SIG-M5 treated with dmso at 0.1 percent for 504 hours (cell line): ENCODE data around the gene NGRN.
"Not testable (repeated sequence)": the region's sequence is repeated elsewhere in the genome, so short reads cannot be mapped to it uniquely, and the experiment has no call there.

Source experiments
- DNase-seq: peaks from one replicate; lab custom pipeline; 2025; ENCODE audit not compliant: unreplicated experiment; lab: John Stamatoyannopoulos, UW

NGRN gene

DNA sequence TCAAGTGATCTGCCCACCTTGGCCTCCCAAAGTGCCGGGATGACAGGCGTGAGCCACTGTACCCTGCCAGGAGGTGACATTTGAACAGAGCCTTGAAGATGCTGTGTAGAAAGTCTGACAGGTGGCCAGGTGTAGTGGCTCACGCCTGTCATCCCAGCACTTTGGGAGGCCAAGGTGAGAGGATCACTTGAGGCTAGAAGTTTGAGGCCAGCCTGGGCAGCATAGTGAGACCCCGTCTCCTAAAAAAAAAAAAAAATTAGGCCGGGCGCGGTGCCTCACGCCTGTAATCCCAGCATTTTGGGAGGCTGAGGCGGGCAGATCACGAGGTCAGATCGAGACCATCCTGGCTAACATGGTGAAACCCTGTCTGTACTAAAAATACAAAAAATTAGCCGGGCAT, 13.0 kb downstream of the NGRN start:
- not testable (repeated sequence) for DNase-seq

DNA sequence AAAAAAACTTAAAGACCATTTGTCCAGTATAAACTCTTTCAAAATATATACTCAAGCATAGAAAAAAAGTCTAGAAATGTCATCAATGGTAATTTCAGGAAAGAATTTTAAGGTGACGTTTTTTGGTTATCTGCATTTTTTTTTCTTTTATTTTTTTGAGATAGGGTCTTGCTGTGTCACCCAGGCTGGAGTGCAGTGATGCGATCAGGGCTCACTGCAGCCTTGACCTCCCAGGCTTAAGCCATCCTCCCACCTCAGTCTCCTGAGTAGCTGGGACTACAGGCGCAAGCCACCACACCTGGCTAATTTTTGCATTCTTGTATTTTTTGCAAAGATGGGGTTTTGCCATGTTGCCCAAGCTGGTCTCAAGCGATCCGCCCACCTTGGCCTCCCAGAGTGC, 15.3 kb downstream of the NGRN start:
- DNase-seq: not testable (repeated sequence)

DNA sequence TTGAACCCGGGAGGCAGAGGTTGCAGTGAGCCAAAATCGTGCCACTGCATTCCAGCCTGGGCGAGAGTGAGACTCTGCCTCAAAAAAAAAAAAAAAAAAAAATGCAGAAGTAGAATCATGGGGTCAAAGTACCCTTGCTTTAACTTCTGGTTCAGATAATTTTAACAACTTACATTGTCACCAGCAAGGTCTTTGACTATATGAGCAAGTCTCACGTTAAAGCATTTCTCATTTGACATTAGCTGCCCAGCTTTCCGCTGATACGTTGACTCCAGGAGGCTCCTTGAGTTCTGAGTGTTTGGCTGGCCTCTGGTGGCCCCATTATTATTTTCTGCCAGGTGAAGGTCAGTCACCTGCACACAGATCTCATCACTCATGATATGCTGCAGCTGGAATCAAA, 16.2 kb downstream of the NGRN start:
- DNase-seq: not testable (repeated sequence)

DNA sequence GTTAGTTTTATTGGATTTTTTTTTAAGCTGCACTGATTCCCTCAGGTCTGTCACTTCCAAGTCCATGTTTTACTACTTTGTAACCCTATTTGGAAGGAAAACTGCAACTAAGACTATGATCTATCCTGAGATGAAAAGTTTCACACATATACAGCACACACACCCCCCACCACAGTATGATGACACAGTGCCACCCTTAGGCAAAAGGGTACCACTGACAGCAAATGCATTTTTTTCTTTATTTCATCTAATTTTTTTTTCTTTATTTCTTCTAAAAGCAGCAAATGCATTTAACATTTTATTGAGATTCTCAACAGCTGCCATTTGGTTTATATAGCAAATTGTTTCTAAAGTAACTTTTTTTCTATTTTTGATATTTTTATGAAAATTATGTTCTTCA, 21.2 kb downstream of the NGRN start:
- peak; percentile 25 for DNase-seq

DNA sequence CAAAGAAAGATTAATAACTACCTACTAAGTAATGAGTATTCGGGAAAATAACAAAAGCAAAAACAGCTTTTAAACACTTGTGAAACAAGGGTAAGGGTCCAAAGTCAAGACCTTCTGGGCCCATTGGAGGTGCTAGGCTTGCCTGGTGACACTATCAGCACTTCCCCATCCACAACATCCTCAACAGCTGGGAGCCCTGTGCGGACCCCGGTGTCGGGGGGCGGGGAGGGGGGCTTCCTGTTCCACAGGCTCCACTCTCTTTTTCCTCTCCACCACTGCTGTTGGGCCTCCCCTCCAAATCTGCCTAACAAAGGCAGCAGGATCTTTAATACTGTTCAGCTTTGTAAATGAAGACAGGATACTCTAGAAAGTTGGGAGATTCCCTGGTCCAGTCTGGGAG, 21.6 kb downstream of the NGRN start:
- DNase-seq: no peak

DNA sequence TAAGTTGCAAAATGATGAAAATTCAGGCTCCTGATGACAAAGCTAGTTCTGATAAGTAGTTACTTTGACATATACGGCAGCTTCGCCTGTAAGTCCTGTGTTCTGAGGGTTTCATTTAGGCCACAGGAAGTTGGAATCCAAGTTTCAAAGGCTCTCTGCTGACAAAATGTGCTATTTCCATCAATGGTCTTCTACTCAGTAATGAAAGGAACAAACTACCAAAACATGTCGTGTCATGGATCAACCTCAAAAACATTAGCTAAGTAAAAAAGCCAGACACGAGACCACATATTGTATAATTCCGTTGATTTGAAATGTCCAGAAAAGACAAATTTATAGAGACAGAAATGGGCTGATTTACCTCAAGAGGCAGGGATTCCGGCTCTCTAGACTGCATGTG, 22.5 kb downstream of the NGRN start:
- no peak for DNase-seq

DNA sequence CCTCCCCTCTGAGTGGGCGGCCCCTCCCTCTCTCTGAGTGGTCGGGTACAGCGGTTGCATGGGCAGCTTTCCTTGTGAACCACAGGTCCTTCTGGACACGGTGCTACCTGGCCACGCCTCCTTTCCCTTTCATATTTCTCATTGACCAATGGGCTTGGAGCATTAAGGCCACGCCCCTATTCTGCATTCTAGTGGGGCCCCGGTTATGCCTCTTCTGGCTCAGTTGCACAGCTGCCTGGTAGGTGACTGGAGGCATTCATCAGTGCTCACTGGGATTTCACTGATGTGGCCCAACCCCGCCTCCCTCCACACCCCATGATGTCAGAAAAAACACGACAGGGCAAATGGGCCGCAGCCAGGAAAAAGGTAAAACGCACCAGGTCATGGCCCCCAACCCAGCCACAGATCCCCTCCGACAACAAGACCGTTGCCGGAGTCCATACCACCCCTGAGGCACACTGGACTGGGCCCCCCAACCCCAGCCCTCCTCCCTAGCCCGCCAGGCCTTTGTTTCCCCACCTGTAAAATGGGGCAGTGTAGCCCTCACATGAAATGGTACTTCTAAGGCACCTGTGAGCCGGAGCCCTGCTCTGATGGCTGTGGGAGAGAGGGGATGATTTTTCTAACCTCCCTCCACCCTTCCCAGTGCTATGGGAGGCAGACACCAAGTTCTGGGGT, 26.3 kb downstream of the NGRN start:
- DNase-seq: peak; percentile 9

DNA sequence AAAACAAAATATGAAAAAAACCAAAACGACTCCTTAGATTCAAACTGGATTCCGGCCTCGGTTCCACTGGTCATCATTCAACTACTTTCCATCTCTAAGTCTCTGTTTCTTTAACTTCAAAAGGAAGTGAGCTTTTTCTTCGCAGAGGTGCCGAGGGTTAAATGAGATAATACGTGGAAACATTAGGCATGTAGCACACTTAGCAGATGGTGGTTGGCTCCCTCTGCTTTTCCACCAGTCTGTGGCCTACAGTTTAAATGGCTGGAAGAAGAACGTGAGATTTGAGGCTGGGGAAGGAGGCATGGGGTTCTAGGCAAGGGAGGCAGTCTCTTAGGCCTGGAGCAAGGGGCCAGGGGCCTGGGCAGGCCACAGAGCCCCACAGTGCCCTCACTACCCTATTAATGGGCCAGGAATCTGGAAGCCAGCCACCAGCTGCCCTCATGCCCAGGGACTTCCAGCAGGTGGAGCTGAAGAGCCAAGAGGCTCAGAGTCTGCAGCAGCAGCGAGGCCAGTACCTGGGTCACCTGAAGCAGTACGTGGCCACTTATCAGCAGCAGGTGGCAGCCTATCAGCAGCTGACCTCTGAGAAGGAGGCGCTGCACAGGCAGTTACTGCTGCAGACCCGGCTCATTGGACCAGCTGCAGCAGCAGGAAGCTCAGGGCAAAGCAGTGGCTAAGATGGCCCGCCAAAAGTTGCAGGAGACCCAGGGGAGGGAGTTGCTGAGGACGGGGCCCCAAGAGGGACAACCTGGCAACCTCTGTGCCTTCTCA, 27.8 kb downstream of the NGRN start:
- peak; percentile 46 for DNase-seq

DNA sequence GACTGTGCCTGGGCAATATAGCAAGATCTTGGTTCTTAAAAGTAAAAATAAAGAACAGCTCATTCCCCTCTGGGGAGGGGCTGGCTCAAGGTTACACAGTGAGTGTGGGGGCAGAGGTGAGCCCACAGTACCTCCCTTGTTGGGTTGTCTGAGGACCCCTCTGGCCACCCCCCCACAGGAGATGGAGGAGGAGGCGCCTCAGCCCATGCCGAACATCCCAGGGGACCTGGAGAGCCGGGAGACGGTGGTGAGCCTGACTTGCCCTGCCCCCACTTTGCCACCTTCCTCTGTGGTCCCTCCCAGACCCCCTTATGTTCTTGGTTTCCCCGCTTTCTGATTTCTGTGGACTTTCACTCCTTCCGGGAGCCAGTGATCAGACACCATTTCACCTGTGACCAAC, 28.7 kb downstream of the NGRN start:
- DNase-seq: no peak

DNA sequence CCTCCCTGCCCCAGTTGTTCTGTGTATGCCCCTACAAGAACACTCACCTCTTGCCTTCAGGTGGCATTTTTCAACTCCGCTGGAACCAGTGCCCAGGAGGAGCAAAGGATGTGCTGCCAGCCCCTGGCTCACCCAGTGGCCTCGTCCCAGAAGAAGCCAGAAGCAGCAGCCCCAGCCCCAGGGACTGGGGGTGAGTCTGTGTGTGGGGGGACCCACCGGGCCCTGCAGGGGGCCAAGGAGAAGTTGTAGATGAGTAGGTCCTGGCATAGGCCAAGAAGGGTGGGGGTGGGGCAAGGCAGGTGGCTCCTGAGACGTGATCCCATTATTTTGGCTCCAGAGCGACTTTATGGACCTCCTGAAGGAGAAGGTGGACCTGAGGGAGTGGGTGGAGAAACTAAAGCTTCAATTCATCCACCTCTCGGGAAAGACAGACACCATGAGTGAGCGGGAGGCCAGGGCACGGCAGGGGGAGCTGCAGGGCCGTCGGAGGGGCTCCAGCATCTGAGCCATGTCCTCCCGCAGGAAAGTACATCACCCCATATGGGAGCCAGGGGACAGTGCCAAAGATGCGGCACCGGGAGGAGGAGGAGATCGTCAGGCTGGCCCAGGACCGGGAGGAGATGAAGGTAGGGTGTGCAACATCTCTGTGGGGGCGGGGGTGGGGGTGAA, 29.3 kb downstream of the NGRN start:
- DNase-seq: no peak

DNA sequence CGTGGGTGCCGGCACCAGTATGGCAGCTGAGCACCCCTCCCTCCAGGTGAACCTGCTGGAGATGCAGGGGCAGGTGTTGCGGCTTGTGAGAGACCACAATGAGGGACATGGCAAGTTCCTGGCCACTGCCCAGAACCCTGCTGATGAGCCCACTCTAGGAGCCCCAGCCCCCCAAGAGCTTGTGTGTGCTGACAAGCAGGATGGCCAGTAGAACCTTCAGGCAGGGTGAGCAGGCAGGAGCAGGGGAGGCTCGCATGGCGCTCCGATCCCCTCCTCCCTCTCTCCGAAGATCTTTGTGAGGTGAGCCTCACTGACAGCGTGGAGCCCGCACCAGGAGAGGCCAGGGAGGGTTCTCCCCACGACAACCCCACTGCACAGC, 29.8 kb downstream of the NGRN start:
- DNase-seq: no peak

DNA sequence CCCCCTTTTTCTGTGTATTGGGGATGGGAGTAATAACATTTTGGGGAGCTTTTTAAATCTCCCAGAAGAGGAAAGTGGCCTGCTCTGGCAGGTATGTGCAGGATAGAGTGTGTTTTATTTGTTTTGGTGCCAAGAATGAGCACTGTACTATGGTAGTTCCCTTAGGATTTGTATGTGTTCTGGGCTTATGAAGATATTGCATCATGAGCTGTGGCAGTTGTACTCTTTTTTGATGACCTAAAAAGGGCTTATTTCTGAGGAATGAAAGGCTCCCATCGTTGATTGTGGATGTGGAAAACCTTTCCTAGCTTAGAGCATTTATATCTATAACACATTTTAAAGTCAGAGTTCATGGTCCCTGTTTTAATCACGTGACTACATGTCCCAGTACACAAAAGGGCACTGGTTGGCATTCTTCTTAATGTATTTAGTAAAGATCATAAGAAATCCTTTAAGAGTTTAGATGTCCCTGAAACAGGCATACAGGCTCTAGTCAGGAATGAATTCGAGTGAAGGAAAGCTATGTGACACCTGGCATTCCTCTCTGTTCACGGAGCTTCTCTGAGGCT, 30.9 kb downstream of the NGRN start:
- not testable (repeated sequence) for DNase-seq

DNA sequence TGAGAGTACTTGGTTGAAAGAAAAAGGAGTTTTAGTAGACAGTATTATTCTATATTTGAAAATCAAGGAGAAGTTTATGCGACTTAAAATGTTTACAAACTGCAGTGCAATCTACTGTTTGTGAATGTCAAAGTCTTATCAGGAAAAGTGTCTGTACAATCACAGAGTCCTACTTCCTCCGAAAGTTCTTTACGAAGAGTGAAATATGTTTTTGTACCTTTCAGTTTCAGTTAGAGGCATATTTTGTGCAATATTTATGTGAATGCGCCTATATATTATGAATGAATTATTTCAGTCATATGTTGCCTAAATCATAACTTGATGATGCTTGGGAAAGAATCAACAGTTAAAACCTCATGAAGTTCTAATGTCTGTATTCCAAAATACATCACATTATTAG, 31.5 kb downstream of the NGRN start:
- no peak for DNase-seq

DNA sequence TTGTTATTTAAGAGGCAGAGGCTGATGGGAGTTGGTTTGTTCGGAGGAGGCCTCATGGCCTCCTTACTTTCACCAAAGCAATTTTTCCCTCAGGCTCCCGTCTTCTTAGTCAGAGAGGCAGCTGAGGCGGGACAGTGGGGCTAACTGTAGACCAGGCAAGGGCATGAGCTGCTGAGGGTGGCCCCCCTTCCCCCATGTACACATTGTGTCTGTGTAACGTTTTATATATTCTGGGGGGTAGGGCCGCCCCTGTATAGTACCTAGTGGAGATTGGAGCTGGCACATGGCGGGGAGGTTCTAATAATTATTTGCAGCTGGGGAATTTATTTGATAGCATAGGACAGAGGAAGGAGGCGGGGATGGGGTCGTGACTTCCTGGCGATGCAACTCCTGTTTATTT, 35.1 kb downstream of the NGRN start:
- DNase-seq: no peak

DNA sequence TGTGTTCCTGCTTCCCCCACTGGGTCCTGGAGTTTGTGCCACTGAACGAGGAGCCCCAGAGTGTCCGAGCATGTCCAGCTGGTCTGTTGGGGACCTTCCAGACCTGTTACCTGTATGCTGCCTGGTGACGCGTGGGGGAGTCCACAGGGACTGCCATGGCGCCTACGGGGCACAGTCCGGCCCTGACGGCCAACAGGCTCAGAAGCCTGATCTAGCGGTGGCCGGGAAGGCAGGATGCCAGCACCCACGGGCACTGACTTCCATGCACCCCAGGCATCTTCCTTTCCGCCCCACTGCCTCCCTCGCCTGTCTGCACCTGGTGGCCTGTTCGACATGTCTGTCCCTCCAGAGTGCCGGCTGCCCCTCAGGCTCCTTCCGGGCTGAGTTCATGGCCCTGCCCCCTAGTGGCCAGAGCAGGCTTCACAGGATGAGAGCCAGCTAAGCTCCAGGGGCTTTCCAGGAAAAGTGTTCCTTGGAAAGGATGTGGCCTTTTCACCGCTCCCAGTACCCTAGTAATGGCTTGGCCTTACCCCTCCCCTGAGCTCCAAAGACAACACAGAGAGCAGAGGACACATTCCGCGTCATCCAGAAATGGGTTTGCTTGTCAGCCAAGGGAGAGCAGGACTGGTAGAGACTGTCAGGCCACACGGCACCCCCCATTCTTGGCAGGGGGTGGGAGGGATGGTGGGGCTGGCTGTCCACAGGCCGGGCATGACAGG, 35.7 kb downstream of the NGRN start:
- DNase-seq: peak; percentile 31

DNA sequence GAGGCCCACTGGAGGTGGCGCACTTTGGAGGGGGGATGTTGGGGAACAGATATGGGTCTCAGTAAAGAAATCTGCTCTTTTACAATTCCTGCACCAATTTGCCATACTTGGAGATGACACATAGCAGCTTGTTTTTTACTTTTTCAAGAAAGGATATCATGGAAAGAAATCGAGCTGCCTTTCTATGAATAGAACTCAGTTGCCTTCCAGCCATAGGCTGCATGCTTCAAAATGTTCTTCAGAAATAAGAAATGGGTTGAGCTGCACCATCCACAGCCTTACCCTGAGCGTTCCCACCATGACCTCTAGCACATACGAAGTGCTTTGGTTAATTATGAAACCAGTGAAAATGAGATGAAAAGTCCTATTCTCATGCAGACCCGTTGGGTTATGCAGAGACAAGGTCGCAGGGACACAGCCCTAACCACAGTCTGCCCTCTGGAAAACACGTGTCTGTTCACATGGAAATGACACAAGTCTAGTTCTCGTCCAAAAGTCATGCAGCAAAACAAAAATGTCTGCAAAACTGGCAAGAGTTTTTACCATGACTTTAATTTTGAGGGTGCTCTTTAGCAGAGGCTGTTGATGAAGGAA, 36.3 kb downstream of the NGRN start:
- DNase-seq: no peak

DNA sequence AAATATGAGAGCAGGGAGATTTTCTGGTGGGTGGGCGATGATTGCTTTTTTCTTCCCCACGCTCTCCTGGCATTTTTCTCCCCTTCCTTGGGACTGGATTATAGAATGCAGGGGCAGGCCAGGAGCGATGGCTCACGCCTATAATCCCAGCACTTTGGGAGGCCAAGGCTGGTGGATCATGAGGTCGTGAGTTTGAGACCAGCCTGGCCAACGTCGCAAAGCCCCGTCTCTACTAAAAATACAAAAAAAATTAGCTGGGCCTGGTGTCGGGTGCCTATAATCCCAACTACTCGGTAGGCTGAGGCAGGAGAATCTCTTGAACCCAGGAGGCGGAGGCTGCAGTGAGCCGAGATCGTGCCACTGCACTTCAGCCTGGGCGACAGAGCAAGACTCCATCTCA, 39.9 kb downstream of the NGRN start:
- DNase-seq: not testable (repeated sequence)

DNA sequence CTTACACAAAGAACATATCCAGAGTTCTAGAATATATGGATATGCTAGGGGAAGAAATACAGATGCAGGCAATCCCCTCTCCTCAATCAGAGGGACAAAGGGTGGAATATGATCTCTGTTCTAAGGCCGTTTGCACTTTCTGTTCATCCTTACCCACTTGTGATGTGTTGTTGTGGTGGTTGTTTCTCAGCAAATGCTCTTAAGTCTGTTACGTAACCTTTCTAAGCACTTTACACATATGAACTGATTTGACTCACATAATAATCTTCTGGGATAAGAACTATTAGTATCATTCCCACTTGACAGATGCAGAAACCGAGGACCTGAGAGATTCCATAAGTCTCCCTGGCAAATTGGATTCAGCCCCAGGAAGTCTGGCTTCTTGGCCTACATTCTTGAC, 40.5 kb downstream of the NGRN start:
- peak; percentile 36 for DNase-seq

DNA sequence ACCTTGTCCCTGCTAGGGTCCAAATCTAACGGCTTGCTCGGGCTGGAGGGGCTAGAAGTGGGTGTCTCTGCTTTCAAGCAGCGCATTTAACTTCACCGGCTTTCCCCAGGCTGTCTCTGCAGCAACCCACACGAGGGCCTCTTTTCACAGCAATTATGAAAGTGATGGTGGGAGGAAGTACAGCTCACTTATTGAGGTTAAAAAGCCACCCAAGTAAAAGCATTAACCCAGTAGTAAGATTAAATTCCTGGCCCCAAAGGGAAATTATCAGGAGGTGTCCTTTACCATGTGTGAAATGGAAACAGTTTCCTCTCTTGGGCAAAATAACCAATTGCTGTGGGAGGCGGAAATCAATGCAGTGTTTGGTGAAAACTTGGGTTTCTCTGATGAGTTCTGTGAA, 41.1 kb downstream of the NGRN start:
- peak; percentile 65 for DNase-seq

DNA sequence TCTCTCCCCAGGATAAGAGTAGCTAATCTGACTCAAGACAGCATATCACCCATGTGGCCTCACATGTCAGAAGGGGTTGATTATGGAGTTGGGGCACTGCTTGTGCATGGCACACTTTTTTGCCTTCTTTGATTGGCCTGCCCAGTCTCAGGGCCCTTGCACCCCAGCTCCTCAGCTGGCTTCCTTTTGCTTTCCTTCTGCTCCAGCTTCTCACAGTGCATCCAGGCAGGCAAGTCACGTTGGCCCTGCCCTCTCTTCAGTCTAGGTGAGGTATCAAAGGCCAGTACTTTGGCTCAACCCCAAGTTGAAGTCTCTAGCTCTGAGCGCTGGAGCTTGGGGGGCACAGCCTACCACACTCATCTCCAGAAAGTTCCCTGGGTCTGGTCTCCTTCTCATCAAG, 42.2 kb downstream of the NGRN start:
- no peak for DNase-seq

DNA sequence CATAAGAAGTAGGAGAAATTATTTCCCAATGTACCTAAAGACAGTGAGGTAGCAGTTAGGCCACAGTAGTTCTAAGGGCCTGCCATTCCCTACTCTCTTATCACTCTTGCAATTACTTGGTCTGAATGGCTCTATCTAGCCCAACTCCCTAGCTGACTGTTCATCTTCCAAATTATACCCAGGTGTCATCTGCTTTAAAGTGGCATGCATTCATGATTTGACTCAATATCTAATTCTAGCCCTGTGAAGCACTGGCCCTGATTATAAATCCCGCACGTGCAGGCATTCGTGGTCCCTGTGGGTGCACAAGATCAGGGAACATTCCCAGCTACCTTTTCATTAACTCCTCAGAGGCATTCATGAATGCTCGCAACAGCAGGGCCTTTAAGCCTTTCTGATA, 43.5 kb downstream of the NGRN start:
- no peak for DNase-seq
